Uterus (tissue), 4 donors: ENCODE measurements around the gene VPS18. TPM values are rescaled to one million over a fixed set of nuclear protein-coding genes. Genes with fewer than 3 reads are reported as not detected.

Experiments used
- DNase-seq, 2 donors: peaks; one replicate each; pipeline ENCODE4 v3.0.0-alpha.2; 2019 to 2020
- H3K27ac ChIP-seq, 2 donors: fragments of 200-600 bp; sonication (generic); 1 replicate in 1 of 2; 2 replicates in 1 of 2; pipeline ENCODE4 v1.5.1; 2016 to 2018
- H3K27me3 ChIP-seq, 2 donors: fragments of 200-600 bp; sonication (generic); one replicate each; pipeline ENCODE4 v1.5.1; 2018 to 2019; ENCODE audit warnings: control low read depth in 1 of 2
- H3K36me3 ChIP-seq, 2 donors: fragments of 200-600 bp; sonication (generic); one replicate each; pipeline ENCODE4 v1.5.1; 2019; ENCODE audit warnings: control low read depth in 1 of 2
- H3K4me1 ChIP-seq, 2 donors: fragments of 200-600 bp; sonication (generic); one replicate each; pipeline ENCODE4 v1.5.1; 2018 to 2019; ENCODE audit warnings: control low read depth in 1 of 2
- H3K4me3 ChIP-seq, 2 donors: fragments of 200-600 bp; sonication (generic); 1 replicate in 1 of 2; 2 replicates in 1 of 2; pipeline ENCODE4 v1.5.1; 2018 to 2019; ENCODE audit warnings: mild to moderate bottlenecking in 1 of 2
- H3K9me3 ChIP-seq, 2 donors: fragments of 200-600 bp; sonication (generic); one replicate each; pipeline ENCODE4 v1.5.1; 2019; ENCODE audit warnings: control low read depth in 1 of 2
- CTCF ChIP-seq, 4 experiments: fragments of 200-600 bp in 2 of 4; fragments of 450-650 bp in 2 of 4; sonication (generic) in 2 of 4; IDR thresholded peaks; one replicate each; pipeline ENCODE4 v1.5.1; 2016 to 2019; ENCODE audit warnings: antibody characterized with exemption in 4 of 4, mild to moderate bottlenecking in 2 of 4, moderate library complexity in 1 of 4
- POLR2A ChIP-seq, 2 donors: fragments of 450-650 bp; IDR thresholded peaks; one replicate each; pipeline ENCODE4 v1.6.1; 2016; ENCODE audit warnings: antibody characterized with exemption in 2 of 2, mild to moderate bottlenecking in 1 of 2, moderate library complexity in 1 of 2
- intact Hi-C: fragments of 100-400 bp; cut with DNase I; formaldehyde crosslinking; loops from one replicate; pipeline ENCODE4 v1.15.1; 2023; ENCODE audit warnings: low total_unique reads
- total RNA-seq, 4 donors: library from RNA; depleted of rRNA in 3 of 4; stranded (reverse); fragments of >200 nt in 3 of 4; gene quantifications; one replicate each; pipeline versions ENCODE4 v1.1.0 to v1.2.4, GENCODE V29; 2014 to 2023
- donor health status: DM: yes; HTN: yes; CAD: no.

Gene VPS18
- total RNA-seq, 4 donors from 2014 or later = 3.8 to 33.3 (median 17.3) TPM

- Histone ChIP-seq H3K27ac (no peak overlapping the region), H3K36me3 (no peaks in the 10 kb centered on the region), H3K4me3 (no peak overlapping the region), H3K9me3 (no peaks in the 10 kb centered on the region), H3K27me3 (peaks cover 0 to 20% of the 10 kb centered on the region in 2 donors), H3K4me1 (peaks cover 0 to 34% of the 10 kb centered on the region in 2 donors)
- TF ChIP-seq CTCF (IDR thresholded peaks at IDR 0.05) (no peak), POLR2A (IDR thresholded peaks at IDR 0.05) (no peak)
- intact Hi-C loops = no loop called here
- DNase-seq = no peak
Measured at GRCh38 chr15:40925495-40925862, 31.2 kb downstream of the VPS18 start.

GRCh38 chr15:40925863-40926658, 31.8 kb downstream of the VPS18 start:
- Histone ChIP-seq H3K27ac (no peak overlapping the region), H3K36me3 (no peaks in the 10 kb centered on the region), H3K9me3 (no peaks in the 10 kb centered on the region), H3K4me3 (no peak overlapping the region), H3K27me3 (peaks cover 2 to 26% of the 10 kb centered on the region in 2 donors), H3K4me1 (peaks cover 0 to 40% of the 10 kb centered on the region in 2 donors)
- DNase-seq = no peak
- TF ChIP-seq POLR2A (IDR thresholded peaks at IDR 0.05) = no peak
- no peak for TF ChIP-seq CTCF (IDR thresholded peaks at IDR 0.05)
- intact Hi-C loops = no loop called here

GRCh38 chr15:40926659-40927494, 32.6 kb downstream of the VPS18 start:
- Histone ChIP-seq H3K4me1 (peaks cover 0 to 42% of the 10 kb centered on the region in 2 donors), H3K9me3 (no peaks in the 10 kb centered on the region), H3K27ac (no peak overlapping the region), H3K4me3 (no peak overlapping the region), H3K36me3 (no peaks in the 10 kb centered on the region), H3K27me3 (peaks cover 10 to 33% of the 10 kb centered on the region in 2 donors)
- intact Hi-C loops = no loop called here
- DNase-seq = no peak
- no peak for TF ChIP-seq POLR2A (IDR thresholded peaks at IDR 0.05)
- no peak for TF ChIP-seq CTCF (IDR thresholded peaks at IDR 0.05)

- TF ChIP-seq CTCF (IDR thresholded peaks at IDR 0.05) (no peak), POLR2A (IDR thresholded peaks at IDR 0.05) (no peak)
- Histone ChIP-seq H3K27me3 (peaks cover 16 to 38% of the 10 kb centered on the region in 2 donors), H3K27ac (no peak overlapping the region), H3K36me3 (no peaks in the 10 kb centered on the region), H3K9me3 (no peaks in the 10 kb centered on the region), H3K4me3 (peak overlapping the region; percentile 29 to 41), H3K4me1 (peaks cover 0 to 42% of the 10 kb centered on the region in 2 donors)
- intact Hi-C loops = no loop called here
- DNase-seq = no peak
Measured at GRCh38 chr15:40927495-40927872, 33.2 kb downstream of the VPS18 start.
